Panc1 (cell line): ENCODE results near the gene GDPD2. TPM values are rescaled to one million over a fixed set of nuclear protein-coding genes. Genes with fewer than 3 reads are reported as not detected.

ENCODE experiments used
- ATAC-seq: fragments of 200-7000 bp; cut with Tn5 transposase; 2 replicates; pipeline ENCODE4 v1.9.1; 2020; ENCODE audit warnings: mild to moderate bottlenecking, moderate library complexity
- BruUV-seq: library from RNA; stranded (reverse); fragments of 400-500 nt; replicated peaks from 2 replicates; lab custom pipeline; 2021; lab: Mats Ljungman, UMichigan
- CTCF ChIA-PET: fragments of 300-600 bp; sonication (Branson Sonifier 250); formaldehyde crosslinking; loops from one replicate; lab custom pipeline; 2022; ENCODE audit warnings: antibody characterized with exemption; lab: Charles Lee
- POLR2A ChIA-PET: fragments of 300-600 bp; sonication (Branson Sonifier 250); formaldehyde crosslinking; loops from one replicate; lab custom pipeline; 2022; ENCODE audit warnings: antibody characterized with exemption; lab: Charles Lee
- DNase-seq: peaks from one replicate; pipeline ENCODE4 v3.0.0-alpha.2; 2010; ENCODE audit warnings: low read depth, low spot score
- H3K27ac ChIP-seq: 2 replicates; pipeline ENCODE4 v1.5.1; 2011; ENCODE audit warnings: mild to moderate bottlenecking, low read length, inconsistent platforms
- H3K27me3 ChIP-seq: fragments of 200-500 bp; sonication (Bioruptor generic); 2 replicates; pipeline ENCODE4 v1.6.0; 2014; ENCODE audit warnings: low read length, inconsistent platforms; ENCODE audit not compliant: control insufficient read depth, insufficient read depth
- H3K36me3 ChIP-seq: fragments of 200-500 bp; sonication (Bioruptor generic); 2 replicates; pipeline ENCODE4 v1.5.1; 2014; ENCODE audit warnings: inconsistent platforms, mild to moderate bottlenecking, low read length, moderate library complexity; ENCODE audit not compliant: control insufficient read depth, insufficient read depth
- H3K4me1 ChIP-seq: 2 replicates; pipeline ENCODE4 v1.5.1; 2011; ENCODE audit warnings: inconsistent platforms, mild to moderate bottlenecking, low read length, moderate library complexity; ENCODE audit not compliant: control insufficient read depth, insufficient read depth
- H3K4me3 ChIP-seq, 2 experiments: 2 replicates each; pipeline ENCODE4 v1.5.1; 2011 to 2012; ENCODE audit warnings: low read depth in 2 of 2, low read length in 2 of 2, mild to moderate bottlenecking in 2 of 2, inconsistent platforms in 1 of 2, moderate library complexity in 1 of 2
- H3K9me3 ChIP-seq: fragments of 200-500 bp; sonication (Bioruptor generic); 2 replicates; pipeline ENCODE4 v1.5.1; 2014; ENCODE audit warnings: low read depth, mild to moderate bottlenecking, inconsistent platforms, low read length, moderate library complexity; ENCODE audit not compliant: control insufficient read depth, insufficient read depth
- POLR2AphosphoS5 ChIP-seq: IDR thresholded peaks from 2 replicates; pipeline ENCODE4 v1.6.1; 2012; ENCODE audit warnings: mild to moderate bottlenecking, low read depth, low read length, moderate library complexity
- SIN3A ChIP-seq: IDR thresholded peaks from 2 replicates; pipeline ENCODE4 v1.6.1; 2012; ENCODE audit warnings: low read depth, mild to moderate bottlenecking, low read length, moderate library complexity, borderline replicate concordance; ENCODE audit not compliant: insufficient read depth
- TCF7L2 ChIP-seq: IDR thresholded peaks from 2 replicates; pipeline ENCODE4 v1.6.1; 2011; ENCODE audit warnings: mild to moderate bottlenecking, low read depth, low read length, inconsistent platforms
- in situ Hi-C: cut with HindIII; loops from 2 replicates; pipeline ENCODE4 v1.10.0; 2016; ENCODE audit warnings: low sequenced_read_pairs, low pct_unique_long_range_greater_than_20kb
- intact Hi-C: fragments of 100-400 bp; cut with micrococcal nuclease; formaldehyde crosslinking; loops from one replicate; pipeline ENCODE4 v1.10.0; 2022; ENCODE audit not compliant: unreplicated experiment
- total RNA-seq: library from RNA; stranded (reverse); gene quantifications from one replicate; pipeline ENCODE4 v1.2.1, GENCODE V29; 2021; ENCODE audit not compliant: unreplicated experiment
- TF ChIP-seq, protein P1 (sequence below): fragments of 450-650 bp; IDR thresholded peaks from 2 replicates; pipeline ENCODE4 v1.5.1; 2017; ENCODE audit warnings: mild to moderate bottlenecking
- TF ChIP-seq, protein P2 (sequence below), 2 experiments: IDR thresholded peaks; 2 replicates each; pipeline ENCODE4 v1.6.1; 2011 to 2012; ENCODE audit warnings: low read depth in 2 of 2, control low read depth in 1 of 2, low read length in 1 of 2, mild to moderate bottlenecking in 1 of 2, moderate library complexity in 1 of 2; ENCODE audit not compliant: insufficient read depth in 1 of 2

The GDPD2 gene
- total RNA-seq, 1 experiment from 2014 or later: 0.33 TPM

DNA sequence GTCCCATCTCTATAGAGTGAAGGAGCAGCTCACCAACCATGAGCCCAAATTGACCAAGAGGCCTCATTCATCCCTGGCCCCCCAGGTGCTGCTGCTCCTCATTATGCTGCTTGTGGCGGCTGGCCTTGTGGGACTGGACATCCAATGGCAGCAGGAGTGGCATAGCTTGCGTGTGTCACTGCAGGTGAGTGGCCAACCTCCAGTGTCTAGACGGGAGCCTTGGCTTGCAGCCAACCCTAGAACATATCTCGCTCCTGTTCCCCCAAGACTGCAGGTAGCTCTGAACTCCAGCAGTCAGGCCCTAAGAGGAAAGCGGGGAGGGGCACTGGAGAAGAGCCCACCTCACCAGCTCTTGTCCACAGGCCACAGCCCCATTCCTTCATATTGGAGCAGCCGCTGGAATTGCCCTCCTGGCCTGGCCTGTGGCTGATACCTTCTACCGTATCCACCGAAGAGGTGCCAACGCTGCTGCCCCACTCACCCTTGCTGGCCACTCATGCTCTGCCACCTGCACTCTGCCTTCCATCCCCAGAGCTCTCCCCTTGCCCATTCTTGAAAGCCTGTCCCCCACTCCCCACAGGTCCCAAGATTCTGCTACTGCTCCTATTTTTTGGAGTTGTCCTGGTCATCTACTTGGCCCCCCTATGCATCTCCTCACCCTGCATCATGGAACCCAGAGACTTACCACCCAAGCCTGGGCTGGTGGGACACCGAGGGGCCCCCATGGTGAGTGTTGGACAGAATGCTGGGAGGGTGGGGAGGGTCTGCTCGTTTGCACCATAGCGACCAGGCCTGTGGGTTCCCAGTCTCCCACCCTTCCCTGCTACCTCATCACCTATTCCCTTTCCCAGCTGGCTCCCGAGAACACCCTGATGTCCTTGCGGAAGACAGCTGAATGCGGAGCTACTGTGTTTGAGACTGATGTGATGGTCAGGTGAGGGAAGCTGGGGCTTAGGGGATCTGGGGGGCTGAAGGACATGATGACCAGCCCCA, 3.5 kb downstream of the GDPD2 start:
- no peak overlapping the region for H3K4me3 ChIP-seq
- ChIA-PET CTCF (no interaction called here), POLR2A (no interaction called here)
- in situ Hi-C loops (no loop called here), intact Hi-C loops (no loop called here)
- H3K27me3 ChIP-seq: no peaks in the 10 kb centered on the region
- no peaks in the 10 kb centered on the region for H3K9me3 ChIP-seq
- no TSS peak for BruUV-seq
- H3K4me1 ChIP-seq: no peaks in the 10 kb centered on the region
- no peaks in the 10 kb centered on the region for H3K36me3 ChIP-seq
- TF ChIP-seq, protein P1, sequence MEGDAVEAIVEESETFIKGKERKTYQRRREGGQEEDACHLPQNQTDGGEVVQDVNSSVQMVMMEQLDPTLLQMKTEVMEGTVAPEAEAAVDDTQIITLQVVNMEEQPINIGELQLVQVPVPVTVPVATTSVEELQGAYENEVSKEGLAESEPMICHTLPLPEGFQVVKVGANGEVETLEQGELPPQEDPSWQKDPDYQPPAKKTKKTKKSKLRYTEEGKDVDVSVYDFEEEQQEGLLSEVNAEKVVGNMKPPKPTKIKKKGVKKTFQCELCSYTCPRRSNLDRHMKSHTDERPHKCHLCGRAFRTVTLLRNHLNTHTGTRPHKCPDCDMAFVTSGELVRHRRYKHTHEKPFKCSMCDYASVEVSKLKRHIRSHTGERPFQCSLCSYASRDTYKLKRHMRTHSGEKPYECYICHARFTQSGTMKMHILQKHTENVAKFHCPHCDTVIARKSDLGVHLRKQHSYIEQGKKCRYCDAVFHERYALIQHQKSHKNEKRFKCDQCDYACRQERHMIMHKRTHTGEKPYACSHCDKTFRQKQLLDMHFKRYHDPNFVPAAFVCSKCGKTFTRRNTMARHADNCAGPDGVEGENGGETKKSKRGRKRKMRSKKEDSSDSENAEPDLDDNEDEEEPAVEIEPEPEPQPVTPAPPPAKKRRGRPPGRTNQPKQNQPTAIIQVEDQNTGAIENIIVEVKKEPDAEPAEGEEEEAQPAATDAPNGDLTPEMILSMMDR: no peak
- TF ChIP-seq, protein P2, sequence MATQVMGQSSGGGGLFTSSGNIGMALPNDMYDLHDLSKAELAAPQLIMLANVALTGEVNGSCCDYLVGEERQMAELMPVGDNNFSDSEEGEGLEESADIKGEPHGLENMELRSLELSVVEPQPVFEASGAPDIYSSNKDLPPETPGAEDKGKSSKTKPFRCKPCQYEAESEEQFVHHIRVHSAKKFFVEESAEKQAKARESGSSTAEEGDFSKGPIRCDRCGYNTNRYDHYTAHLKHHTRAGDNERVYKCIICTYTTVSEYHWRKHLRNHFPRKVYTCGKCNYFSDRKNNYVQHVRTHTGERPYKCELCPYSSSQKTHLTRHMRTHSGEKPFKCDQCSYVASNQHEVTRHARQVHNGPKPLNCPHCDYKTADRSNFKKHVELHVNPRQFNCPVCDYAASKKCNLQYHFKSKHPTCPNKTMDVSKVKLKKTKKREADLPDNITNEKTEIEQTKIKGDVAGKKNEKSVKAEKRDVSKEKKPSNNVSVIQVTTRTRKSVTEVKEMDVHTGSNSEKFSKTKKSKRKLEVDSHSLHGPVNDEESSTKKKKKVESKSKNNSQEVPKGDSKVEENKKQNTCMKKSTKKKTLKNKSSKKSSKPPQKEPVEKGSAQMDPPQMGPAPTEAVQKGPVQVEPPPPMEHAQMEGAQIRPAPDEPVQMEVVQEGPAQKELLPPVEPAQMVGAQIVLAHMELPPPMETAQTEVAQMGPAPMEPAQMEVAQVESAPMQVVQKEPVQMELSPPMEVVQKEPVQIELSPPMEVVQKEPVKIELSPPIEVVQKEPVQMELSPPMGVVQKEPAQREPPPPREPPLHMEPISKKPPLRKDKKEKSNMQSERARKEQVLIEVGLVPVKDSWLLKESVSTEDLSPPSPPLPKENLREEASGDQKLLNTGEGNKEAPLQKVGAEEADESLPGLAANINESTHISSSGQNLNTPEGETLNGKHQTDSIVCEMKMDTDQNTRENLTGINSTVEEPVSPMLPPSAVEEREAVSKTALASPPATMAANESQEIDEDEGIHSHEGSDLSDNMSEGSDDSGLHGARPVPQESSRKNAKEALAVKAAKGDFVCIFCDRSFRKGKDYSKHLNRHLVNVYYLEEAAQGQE (IDR thresholded peaks at IDR 0.05; ENCODE audit: insufficient read depth in 1 of 2, low read depth in 2 of 2, low read length in 1 of 2): no peak
- TF ChIP-seq SIN3A: no peak
- TF ChIP-seq POLR2AphosphoS5: no peak
- no peak for TF ChIP-seq TCF7L2
- no peak overlapping the region for H3K27ac ChIP-seq
- ATAC-seq (no peak), DNase-seq (no peak)

GRCh38 chrX:70427365-70427764, 4.3 kb downstream of the GDPD2 start:
- TF ChIP-seq, protein P1: no peak
- TF ChIP-seq TCF7L2: no peak
- TF ChIP-seq POLR2AphosphoS5: no peak
- TF ChIP-seq, protein P2 (IDR thresholded peaks at IDR 0.05; ENCODE audit: insufficient read depth in 1 of 2, low read depth in 2 of 2, low read length in 1 of 2): no peak
- no peak for TF ChIP-seq SIN3A
- intact Hi-C loops (no loop called here), in situ Hi-C loops (no loop called here)
- ChIA-PET CTCF (no interaction called here), POLR2A (no interaction called here)
- H3K27ac ChIP-seq: no peak overlapping the region
- ATAC-seq: no peak
- no TSS peak for BruUV-seq
- H3K27me3 ChIP-seq: no peaks in the 10 kb centered on the region
- H3K9me3 ChIP-seq: no peaks in the 10 kb centered on the region
- no peak for DNase-seq
- no peak overlapping the region for H3K4me3 ChIP-seq
- H3K4me1 ChIP-seq: no peaks in the 10 kb centered on the region
- H3K36me3 ChIP-seq: no peaks in the 10 kb centered on the region
